ENCODE data around the gene INSYN1. TPM values are rescaled to one million over a fixed set of nuclear protein-coding genes. Genes with fewer than 3 reads are reported as not detected.

Gene INSYN1
- total RNA-seq, 1 donor, result 4.7 TPM

DNA sequence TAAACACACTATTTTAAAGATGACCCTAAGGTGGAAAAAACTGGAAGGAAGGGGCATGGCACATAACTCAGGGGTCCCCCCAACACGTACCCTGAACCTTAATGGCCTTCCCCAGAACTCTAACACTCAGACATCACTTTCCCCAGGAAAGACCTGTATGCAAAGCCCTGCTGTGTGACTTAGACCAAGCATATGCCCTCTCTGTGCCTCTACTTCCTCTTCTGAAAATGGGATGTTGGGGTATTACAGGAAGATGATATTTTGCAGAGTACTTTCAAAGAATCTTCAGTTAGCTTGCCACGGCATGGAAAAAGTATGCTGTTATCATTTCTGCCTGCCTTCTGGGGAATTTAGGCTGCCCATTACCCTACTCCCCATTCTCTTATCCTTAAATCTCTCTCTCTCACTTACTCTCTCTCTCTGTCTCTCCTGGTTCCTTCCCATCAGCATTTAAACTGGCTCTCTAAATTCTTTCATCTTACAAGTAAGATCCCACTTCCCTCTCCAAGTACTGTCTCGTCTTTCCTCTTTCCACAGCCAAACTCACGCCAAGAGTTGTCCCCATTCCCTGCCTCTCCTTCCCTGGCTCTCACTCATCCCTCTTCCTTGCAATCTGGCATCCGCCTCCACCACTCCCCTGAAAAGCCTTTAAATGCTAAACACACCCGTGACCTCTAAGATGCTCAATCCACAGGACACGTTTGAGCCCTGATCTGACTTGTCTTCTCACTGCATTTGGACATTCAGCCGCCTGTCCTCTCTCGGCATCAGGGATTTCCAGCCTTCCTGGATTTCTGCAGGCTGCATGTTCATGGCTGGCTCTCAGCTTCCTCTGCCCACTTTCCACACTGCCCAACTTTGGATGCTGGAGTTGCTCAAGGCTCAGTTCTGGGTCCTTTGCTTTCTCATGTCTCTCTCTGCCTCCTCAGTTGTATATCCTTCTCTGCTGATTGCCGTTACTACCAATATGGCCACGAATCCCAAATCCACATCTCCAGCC is 7.5 kb upstream of the INSYN1 start:
- H4K20me1 ChIP-seq (ENCODE audit: insufficient read depth, low read length), result no peaks in the 10 kb centered on the region
- no peaks in the 10 kb centered on the region for H3K36me3 ChIP-seq (ENCODE audit: insufficient read depth, low read length)
- H3K79me2 ChIP-seq (ENCODE audit: insufficient read depth, low read length), result no peaks in the 10 kb centered on the region
- no peaks in the 10 kb centered on the region for H3K4me1 ChIP-seq (ENCODE audit: insufficient read depth, low read length)
- no peak overlapping the region for H3K4me2 ChIP-seq (ENCODE audit: insufficient read depth, low read length)
- TF ChIP-seq, protein P1, sequence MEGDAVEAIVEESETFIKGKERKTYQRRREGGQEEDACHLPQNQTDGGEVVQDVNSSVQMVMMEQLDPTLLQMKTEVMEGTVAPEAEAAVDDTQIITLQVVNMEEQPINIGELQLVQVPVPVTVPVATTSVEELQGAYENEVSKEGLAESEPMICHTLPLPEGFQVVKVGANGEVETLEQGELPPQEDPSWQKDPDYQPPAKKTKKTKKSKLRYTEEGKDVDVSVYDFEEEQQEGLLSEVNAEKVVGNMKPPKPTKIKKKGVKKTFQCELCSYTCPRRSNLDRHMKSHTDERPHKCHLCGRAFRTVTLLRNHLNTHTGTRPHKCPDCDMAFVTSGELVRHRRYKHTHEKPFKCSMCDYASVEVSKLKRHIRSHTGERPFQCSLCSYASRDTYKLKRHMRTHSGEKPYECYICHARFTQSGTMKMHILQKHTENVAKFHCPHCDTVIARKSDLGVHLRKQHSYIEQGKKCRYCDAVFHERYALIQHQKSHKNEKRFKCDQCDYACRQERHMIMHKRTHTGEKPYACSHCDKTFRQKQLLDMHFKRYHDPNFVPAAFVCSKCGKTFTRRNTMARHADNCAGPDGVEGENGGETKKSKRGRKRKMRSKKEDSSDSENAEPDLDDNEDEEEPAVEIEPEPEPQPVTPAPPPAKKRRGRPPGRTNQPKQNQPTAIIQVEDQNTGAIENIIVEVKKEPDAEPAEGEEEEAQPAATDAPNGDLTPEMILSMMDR (IDR thresholded peaks at IDR 0.05; ENCODE audit: extremely low read depth, low read depth, low read length), result no peak
- peak; percentile 53 for DNase-seq (ENCODE audit: insufficient read length, low spot score, missing footprints)
- no peak overlapping the region for H3K4me3 ChIP-seq (ENCODE audit: insufficient read depth, low read length)
- H3K27ac ChIP-seq (ENCODE audit: low read depth, low read length), result no peak overlapping the region
- H3K27me3 ChIP-seq (ENCODE audit: insufficient read depth, low read length), result peaks cover 52% of the 10 kb centered on the region
- H3K9me3 ChIP-seq (ENCODE audit: low read depth, low read length), result no peaks in the 10 kb centered on the region
- no peak overlapping the region for H2AFZ ChIP-seq (ENCODE audit: low read length)

DNA sequence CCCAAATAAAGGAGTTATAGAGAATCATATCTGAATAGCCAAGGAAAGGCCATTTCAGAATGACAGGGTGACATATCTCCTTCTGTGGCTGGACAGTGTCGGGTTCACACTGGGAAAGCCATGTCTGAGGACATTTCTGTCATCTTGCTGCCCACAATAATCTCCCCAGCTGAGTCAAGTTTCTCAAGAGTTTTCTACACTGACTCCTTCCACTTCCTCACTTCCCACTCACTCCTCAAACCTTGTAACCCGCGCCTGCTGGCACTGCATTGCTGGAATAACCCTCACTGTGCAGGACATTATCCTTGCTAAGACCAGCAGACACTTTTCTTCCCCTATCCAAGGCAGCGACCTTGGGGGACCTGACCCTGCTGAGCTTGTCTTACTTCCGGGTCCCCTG is 5.3 kb upstream of the INSYN1 start:
- H3K4me1 ChIP-seq (ENCODE audit: insufficient read depth, low read length), result no peaks in the 10 kb centered on the region
- DNase-seq (ENCODE audit: insufficient read length, low spot score, missing footprints), result no peak

DNA sequence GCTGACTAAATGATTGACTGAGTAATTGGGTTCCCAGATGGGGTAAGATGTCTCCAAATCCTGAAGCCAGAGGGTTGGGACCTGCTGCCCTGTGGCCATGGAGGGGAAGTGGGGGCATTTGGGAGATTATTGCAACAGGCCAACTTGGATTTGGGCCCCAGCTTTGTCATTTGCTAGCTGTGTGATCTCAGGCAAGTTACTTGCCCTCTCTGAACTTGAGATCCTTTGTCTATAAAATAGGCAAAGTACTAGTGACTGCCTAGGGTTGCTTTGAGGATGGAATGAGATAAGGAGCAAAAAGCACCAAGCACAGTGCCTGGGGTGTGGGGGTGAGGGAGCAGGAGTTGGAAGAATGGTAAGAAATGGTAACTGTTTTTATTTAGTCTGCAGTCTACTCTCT is 4.4 kb upstream of the INSYN1 start:
- H3K79me2 ChIP-seq (ENCODE audit: insufficient read depth, low read length), result no peaks in the 10 kb centered on the region
- no peaks in the 10 kb centered on the region for H4K20me1 ChIP-seq (ENCODE audit: insufficient read depth, low read length)
- no peak for DNase-seq (ENCODE audit: insufficient read length, low spot score, missing footprints)
- no peaks in the 10 kb centered on the region for H3K9me3 ChIP-seq (ENCODE audit: low read depth, low read length)
- no peaks in the 10 kb centered on the region for H3K4me1 ChIP-seq (ENCODE audit: insufficient read depth, low read length)
- no peak overlapping the region for H3K4me2 ChIP-seq (ENCODE audit: insufficient read depth, low read length)
- TF ChIP-seq, protein P1 (IDR thresholded peaks at IDR 0.05; ENCODE audit: extremely low read depth, low read depth, low read length), result no peak
- no peak overlapping the region for H3K27ac ChIP-seq (ENCODE audit: low read depth, low read length)
- H2AFZ ChIP-seq (ENCODE audit: low read length), result no peak overlapping the region
- no peak overlapping the region for H3K4me3 ChIP-seq (ENCODE audit: insufficient read depth, low read length)
- H3K27me3 ChIP-seq (ENCODE audit: insufficient read depth, low read length), result peaks cover 61% of the 10 kb centered on the region
- no peaks in the 10 kb centered on the region for H3K36me3 ChIP-seq (ENCODE audit: insufficient read depth, low read length)

More for the DNA sequence above, 5.3 kb upstream of the INSYN1 start:
- peaks cover 58% of the 10 kb centered on the region for H3K27me3 ChIP-seq (ENCODE audit: insufficient read depth, low read length)
- no peak overlapping the region for H3K4me3 ChIP-seq (ENCODE audit: insufficient read depth, low read length)
- H3K79me2 ChIP-seq (ENCODE audit: insufficient read depth, low read length), result no peaks in the 10 kb centered on the region
- H3K36me3 ChIP-seq (ENCODE audit: insufficient read depth, low read length), result no peaks in the 10 kb centered on the region
- TF ChIP-seq, protein P1 (IDR thresholded peaks at IDR 0.05; ENCODE audit: extremely low read depth, low read depth, low read length), result no peak
- H4K20me1 ChIP-seq (ENCODE audit: insufficient read depth, low read length), result no peaks in the 10 kb centered on the region
- H3K4me2 ChIP-seq (ENCODE audit: insufficient read depth, low read length), result no peak overlapping the region
- H2AFZ ChIP-seq (ENCODE audit: low read length), result no peak overlapping the region
- H3K27ac ChIP-seq (ENCODE audit: low read depth, low read length), result no peak overlapping the region
- H3K9me3 ChIP-seq (ENCODE audit: low read depth, low read length), result no peaks in the 10 kb centered on the region

DNA sequence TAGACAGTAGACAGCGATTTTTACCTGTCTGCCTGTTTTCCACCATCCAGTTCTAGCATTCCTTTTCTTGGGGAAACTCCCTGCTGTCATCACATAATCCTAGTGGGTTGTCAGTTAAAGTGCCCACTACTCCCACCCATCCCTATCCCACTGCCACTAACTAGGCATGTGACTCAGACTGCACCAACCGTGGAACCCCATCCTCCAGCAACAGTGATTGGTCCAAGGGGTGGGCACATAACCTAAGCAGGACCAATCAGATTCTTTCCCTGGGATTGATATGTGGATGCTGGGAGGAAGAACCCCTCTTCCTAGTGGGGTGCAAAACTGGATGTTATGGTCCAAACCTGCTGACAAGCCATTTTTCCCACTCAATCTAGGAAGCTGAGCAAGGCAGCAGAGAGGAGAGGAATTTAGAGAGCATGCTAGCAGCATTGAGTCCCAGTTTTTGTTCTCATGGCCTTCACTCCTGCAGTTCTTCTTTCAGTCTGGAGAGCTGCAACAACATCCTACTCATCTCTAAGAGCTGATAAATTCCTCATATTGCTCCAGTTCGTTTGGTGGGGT is 3.9 kb upstream of the INSYN1 start:
- Histone ChIP-seq H3K27me3 (ENCODE audit: insufficient read depth, low read length) (peaks cover 60% of the 10 kb centered on the region), H3K27ac (ENCODE audit: low read depth, low read length) (no peak overlapping the region), H3K4me1 (ENCODE audit: insufficient read depth, low read length) (no peaks in the 10 kb centered on the region), H3K79me2 (ENCODE audit: insufficient read depth, low read length) (no peaks in the 10 kb centered on the region), H3K4me2 (ENCODE audit: insufficient read depth, low read length) (no peak overlapping the region), H3K4me3 (ENCODE audit: insufficient read depth, low read length) (no peak overlapping the region), H2AFZ (ENCODE audit: low read length) (no peak overlapping the region), H4K20me1 (ENCODE audit: insufficient read depth, low read length) (no peaks in the 10 kb centered on the region), H3K9me3 (ENCODE audit: low read depth, low read length) (no peaks in the 10 kb centered on the region), H3K36me3 (ENCODE audit: insufficient read depth, low read length) (no peaks in the 10 kb centered on the region)
- peak; percentile 63 for DNase-seq (ENCODE audit: insufficient read length, low spot score, missing footprints)
- TF ChIP-seq, protein P1 (IDR thresholded peaks at IDR 0.05; ENCODE audit: extremely low read depth, low read depth, low read length), result no peak
